SK-N-SH treated with all-trans-retinoic acid at 6 μM for 48 hours (cell line): ENCODE measurements around the gene SLIT2.

ENCODE experiments used
- ARNTL ChIP-seq: fragments of 450-650 bp; formaldehyde crosslinking; IDR thresholded peaks from 2 replicates; pipeline ENCODE4 v1.5.0; 2020; ENCODE audit warnings: low read depth, mild to moderate bottlenecking, moderate library complexity, borderline replicate concordance
- ISL1 ChIP-seq: fragments of 250-450 bp; sonication (Bioruptor Pico); IDR thresholded peaks from 2 replicates; pipeline ENCODE4 v2.1.2; 2022; ENCODE audit warnings: mild to moderate bottlenecking, moderate library complexity
- OSR1 ChIP-seq: fragments of 250-450 bp; sonication (Bioruptor Pico); IDR thresholded peaks from 2 replicates; pipeline ENCODE4 v1.8.0; 2022; ENCODE audit warnings: moderate library complexity, mild to moderate bottlenecking, inconsistent platforms
- PATZ1 ChIP-seq: fragments of 250-450 bp; sonication (Bioruptor Pico); IDR thresholded peaks from 2 replicates; pipeline ENCODE4 v1.8.0; 2020; ENCODE audit warnings: mild to moderate bottlenecking, moderate library complexity, borderline replicate concordance
- TOX ChIP-seq: fragments of 250-450 bp; sonication (Bioruptor Pico); IDR thresholded peaks from 2 replicates; pipeline ENCODE4 v1.8.0; 2021; ENCODE audit warnings: mild to moderate bottlenecking, moderate library complexity, borderline replicate concordance
- ZFP30 ChIP-seq: fragments of 450-650 bp; formaldehyde crosslinking; IDR thresholded peaks from 2 replicates; pipeline ENCODE4 v1.5.0; 2022; ENCODE audit warnings: mild to moderate bottlenecking, moderate library complexity
- TF ChIP-seq, protein P1 (sequence below): fragments of 250-450 bp; sonication (Bioruptor Pico); IDR thresholded peaks from 2 replicates; pipeline ENCODE4 v1.5.1; 2020; ENCODE audit warnings: low read depth, mild to moderate bottlenecking, moderate library complexity

GRCh38 chr4:20281453-20281852 lies 29.7 kb downstream of the SLIT2 start:
- TF ChIP-seq ZFP30 (CRISPR knock-in tag) = no peak
- TF ChIP-seq OSR1 (CRISPR knock-in tag) = no peak
- TF ChIP-seq PATZ1 (CRISPR knock-in tag) = no peak
- TF ChIP-seq, protein P1, sequence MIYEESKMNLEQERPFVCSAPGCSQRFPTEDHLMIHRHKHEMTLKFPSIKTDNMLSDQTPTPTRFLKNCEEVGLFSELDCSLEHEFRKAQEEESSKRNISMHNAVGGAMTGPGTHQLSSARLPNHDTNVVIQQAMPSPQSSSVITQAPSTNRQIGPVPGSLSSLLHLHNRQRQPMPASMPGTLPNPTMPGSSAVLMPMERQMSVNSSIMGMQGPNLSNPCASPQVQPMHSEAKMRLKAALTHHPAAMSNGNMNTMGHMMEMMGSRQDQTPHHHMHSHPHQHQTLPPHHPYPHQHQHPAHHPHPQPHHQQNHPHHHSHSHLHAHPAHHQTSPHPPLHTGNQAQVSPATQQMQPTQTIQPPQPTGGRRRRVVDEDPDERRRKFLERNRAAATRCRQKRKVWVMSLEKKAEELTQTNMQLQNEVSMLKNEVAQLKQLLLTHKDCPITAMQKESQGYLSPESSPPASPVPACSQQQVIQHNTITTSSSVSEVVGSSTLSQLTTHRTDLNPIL (CRISPR knock-in tag) = no peak
- no peak for TF ChIP-seq TOX (CRISPR knock-in tag)
- no peak for TF ChIP-seq ISL1 (CRISPR knock-in tag)
- no peak for TF ChIP-seq ARNTL
